ENCODE measurements around the gene THSD7B.

Gene THSD7B

DNA sequence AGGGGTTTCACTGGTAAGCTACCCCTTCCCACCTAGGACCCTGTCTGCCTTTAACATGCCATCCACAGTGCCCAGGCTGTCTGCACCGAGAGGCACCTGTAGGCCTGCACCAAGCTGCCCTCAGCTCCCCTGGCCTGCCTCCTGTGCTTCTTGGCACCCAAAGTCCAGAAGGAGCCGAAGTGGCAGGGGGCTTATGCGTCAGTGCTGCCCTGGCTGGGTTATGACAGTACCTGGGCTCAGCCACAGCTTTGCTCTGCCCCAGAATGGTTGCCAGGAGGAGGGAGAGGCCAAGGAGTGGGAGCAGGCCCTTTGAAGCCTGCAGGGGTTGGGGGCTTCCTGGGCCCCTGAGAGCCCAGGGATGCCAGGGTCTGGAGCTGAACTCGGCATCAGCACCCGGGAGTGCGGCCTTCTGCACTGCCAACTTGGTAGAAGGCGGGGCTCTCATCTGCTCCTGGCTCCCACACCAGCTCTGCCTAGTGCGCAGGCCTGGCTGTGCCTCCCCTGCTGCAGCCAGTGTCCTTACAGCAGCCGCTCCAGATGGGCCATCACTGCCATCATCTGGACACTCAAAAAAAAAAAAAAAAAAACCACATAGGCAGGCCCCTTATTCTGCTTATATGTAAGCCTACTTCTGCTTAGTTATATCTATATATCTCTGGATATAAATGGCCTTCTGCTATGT lies 155.4 kb downstream of the THSD7B start:
- TF ChIP-seq BACH2 (CRISPR knock-in tag; IDR thresholded peaks at IDR 0.05; ENCODE audit: borderline replicate concordance): no peak
- no peak for TF ChIP-seq ZNF70 (CRISPR knock-in tag; IDR thresholded peaks at IDR 0.05)
- no peak for TF ChIP-seq PPARA (CRISPR knock-in tag; IDR thresholded peaks at IDR 0.05; ENCODE audit: borderline replicate concordance)
- TF ChIP-seq CSDC2 (CRISPR knock-in tag; IDR thresholded peaks at IDR 0.05): no peak
- TF ChIP-seq ZFP30 (CRISPR knock-in tag; IDR thresholded peaks at IDR 0.05): no peak
- no peak for TF ChIP-seq ZFP3 (CRISPR knock-in tag; IDR thresholded peaks at IDR 0.05)
- TF ChIP-seq, protein P1, sequence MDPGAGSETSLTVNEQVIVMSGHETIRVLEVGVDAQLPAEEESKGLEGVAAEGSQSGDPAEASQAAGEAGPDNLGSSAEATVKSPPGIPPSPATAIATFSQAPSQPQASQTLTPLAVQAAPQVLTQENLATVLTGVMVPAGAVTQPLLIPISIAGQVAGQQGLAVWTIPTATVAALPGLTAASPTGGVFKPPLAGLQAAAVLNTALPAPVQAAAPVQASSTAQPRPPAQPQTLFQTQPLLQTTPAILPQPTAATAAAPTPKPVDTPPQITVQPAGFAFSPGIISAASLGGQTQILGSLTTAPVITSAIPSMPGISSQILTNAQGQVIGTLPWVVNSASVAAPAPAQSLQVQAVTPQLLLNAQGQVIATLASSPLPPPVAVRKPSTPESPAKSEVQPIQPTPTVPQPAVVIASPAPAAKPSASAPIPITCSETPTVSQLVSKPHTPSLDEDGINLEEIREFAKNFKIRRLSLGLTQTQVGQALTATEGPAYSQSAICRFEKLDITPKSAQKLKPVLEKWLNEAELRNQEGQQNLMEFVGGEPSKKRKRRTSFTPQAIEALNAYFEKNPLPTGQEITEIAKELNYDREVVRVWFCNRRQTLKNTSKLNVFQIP (CRISPR knock-in tag; IDR thresholded peaks at IDR 0.05; ENCODE audit: borderline replicate concordance, low read depth): no peak
- TF ChIP-seq RARB (CRISPR knock-in tag; IDR thresholded peaks at IDR 0.05): no peak
- no peak for TF ChIP-seq ESRRG (CRISPR knock-in tag; IDR thresholded peaks at IDR 0.05)
- TF ChIP-seq, protein P2, sequence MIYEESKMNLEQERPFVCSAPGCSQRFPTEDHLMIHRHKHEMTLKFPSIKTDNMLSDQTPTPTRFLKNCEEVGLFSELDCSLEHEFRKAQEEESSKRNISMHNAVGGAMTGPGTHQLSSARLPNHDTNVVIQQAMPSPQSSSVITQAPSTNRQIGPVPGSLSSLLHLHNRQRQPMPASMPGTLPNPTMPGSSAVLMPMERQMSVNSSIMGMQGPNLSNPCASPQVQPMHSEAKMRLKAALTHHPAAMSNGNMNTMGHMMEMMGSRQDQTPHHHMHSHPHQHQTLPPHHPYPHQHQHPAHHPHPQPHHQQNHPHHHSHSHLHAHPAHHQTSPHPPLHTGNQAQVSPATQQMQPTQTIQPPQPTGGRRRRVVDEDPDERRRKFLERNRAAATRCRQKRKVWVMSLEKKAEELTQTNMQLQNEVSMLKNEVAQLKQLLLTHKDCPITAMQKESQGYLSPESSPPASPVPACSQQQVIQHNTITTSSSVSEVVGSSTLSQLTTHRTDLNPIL (CRISPR knock-in tag; IDR thresholded peaks at IDR 0.05; ENCODE audit: low read depth): no peak
- TF ChIP-seq, protein P3, sequence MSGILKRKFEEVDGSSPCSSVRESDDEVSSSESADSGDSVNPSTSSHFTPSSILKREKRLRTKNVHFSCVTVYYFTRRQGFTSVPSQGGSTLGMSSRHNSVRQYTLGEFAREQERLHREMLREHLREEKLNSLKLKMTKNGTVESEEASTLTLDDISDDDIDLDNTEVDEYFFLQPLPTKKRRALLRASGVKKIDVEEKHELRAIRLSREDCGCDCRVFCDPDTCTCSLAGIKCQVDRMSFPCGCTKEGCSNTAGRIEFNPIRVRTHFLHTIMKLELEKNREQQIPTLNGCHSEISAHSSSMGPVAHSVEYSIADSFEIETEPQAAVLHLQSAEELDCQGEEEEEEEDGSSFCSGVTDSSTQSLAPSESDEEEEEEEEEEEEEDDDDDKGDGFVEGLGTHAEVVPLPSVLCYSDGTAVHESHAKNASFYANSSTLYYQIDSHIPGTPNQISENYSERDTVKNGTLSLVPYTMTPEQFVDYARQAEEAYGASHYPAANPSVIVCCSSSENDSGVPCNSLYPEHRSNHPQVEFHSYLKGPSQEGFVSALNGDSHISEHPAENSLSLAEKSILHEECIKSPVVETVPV (CRISPR knock-in tag; IDR thresholded peaks at IDR 0.05): no peak
- TF ChIP-seq ZNF565 (CRISPR knock-in tag; conservative IDR thresholded peaks at IDR 0.05; ENCODE audit: low read depth): no peak
- TF ChIP-seq TCF4 (CRISPR knock-in tag; IDR thresholded peaks at IDR 0.05; ENCODE audit: borderline replicate concordance): no peak
- no peak for TF ChIP-seq ARNTL (CRISPR knock-in tag; IDR thresholded peaks at IDR 0.05; ENCODE audit: borderline replicate concordance, low read depth)
- no peak for TF ChIP-seq SNAI2 (CRISPR knock-in tag; IDR thresholded peaks at IDR 0.05)
- TF ChIP-seq, protein P4, sequence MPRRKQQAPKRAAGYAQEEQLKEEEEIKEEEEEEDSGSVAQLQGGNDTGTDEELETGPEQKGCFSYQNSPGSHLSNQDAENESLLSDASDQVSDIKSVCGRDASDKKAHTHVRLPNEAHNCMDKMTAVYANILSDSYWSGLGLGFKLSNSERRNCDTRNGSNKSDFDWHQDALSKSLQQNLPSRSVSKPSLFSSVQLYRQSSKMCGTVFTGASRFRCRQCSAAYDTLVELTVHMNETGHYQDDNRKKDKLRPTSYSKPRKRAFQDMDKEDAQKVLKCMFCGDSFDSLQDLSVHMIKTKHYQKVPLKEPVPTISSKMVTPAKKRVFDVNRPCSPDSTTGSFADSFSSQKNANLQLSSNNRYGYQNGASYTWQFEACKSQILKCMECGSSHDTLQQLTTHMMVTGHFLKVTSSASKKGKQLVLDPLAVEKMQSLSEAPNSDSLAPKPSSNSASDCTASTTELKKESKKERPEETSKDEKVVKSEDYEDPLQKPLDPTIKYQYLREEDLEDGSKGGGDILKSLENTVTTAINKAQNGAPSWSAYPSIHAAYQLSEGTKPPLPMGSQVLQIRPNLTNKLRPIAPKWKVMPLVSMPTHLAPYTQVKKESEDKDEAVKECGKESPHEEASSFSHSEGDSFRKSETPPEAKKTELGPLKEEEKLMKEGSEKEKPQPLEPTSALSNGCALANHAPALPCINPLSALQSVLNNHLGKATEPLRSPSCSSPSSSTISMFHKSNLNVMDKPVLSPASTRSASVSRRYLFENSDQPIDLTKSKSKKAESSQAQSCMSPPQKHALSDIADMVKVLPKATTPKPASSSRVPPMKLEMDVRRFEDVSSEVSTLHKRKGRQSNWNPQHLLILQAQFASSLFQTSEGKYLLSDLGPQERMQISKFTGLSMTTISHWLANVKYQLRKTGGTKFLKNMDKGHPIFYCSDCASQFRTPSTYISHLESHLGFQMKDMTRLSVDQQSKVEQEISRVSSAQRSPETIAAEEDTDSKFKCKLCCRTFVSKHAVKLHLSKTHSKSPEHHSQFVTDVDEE (CRISPR knock-in tag; IDR thresholded peaks at IDR 0.05): no peak
- no peak for TF ChIP-seq ZC3H10 (CRISPR knock-in tag; IDR thresholded peaks at IDR 0.05)
- no peak for TF ChIP-seq OSR1 (CRISPR knock-in tag; IDR thresholded peaks at IDR 0.05)
- no peak for TF ChIP-seq ZNF8 (CRISPR knock-in tag; IDR thresholded peaks at IDR 0.05)
- no peak for TF ChIP-seq GLIS3 (CRISPR knock-in tag; IDR thresholded peaks at IDR 0.05)
- peak; percentile 61; the same call in 1 of the 3 replicates for ATAC-seq

DNA sequence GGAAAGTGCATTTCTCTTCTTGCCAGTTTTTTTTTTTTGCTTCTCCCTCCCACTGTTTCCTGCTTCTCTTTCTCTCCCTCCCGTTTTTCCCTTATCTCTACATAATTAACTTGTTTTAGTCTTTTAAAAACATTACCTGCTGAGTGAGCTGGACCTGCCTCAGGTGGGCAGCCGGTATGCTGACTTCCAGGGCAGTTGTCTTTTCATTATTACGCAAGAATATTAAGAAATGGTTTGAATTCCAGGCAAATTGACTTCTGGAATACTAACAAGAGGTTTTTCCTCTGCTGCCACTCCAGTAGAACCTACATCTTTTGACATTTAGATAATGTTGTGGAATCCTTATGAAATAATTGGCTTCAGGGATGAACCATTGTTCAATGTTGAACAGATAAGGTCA lies 161.8 kb downstream of the THSD7B start:
- no peak for ATAC-seq
- no peak for TF ChIP-seq ZC3H10 (CRISPR knock-in tag; IDR thresholded peaks at IDR 0.05)
- TF ChIP-seq, protein P4 (CRISPR knock-in tag; IDR thresholded peaks at IDR 0.05): no peak
- TF ChIP-seq ISL1 (CRISPR knock-in tag; IDR thresholded peaks at IDR 0.05): no peak
- TF ChIP-seq BACH2 (CRISPR knock-in tag; IDR thresholded peaks at IDR 0.05; ENCODE audit: borderline replicate concordance): no peak
- no peak for TF ChIP-seq PPARA (CRISPR knock-in tag; IDR thresholded peaks at IDR 0.05; ENCODE audit: borderline replicate concordance)
- TF ChIP-seq RARB (CRISPR knock-in tag; IDR thresholded peaks at IDR 0.05): no peak
- no peak for TF ChIP-seq GLIS3 (CRISPR knock-in tag; IDR thresholded peaks at IDR 0.05)
- no peak for TF ChIP-seq CSDC2 (CRISPR knock-in tag; IDR thresholded peaks at IDR 0.05)
- no peak for TF ChIP-seq ZNF70 (CRISPR knock-in tag; IDR thresholded peaks at IDR 0.05)
- TF ChIP-seq TCF4 (CRISPR knock-in tag; IDR thresholded peaks at IDR 0.05; ENCODE audit: borderline replicate concordance): no peak
- TF ChIP-seq ZFP3 (CRISPR knock-in tag; IDR thresholded peaks at IDR 0.05): no peak
- no peak for TF ChIP-seq OSR1 (CRISPR knock-in tag; IDR thresholded peaks at IDR 0.05)
- TF ChIP-seq, protein P2 (CRISPR knock-in tag; IDR thresholded peaks at IDR 0.05; ENCODE audit: low read depth): no peak
- no peak for TF ChIP-seq SNAI2 (CRISPR knock-in tag; IDR thresholded peaks at IDR 0.05)
- TF ChIP-seq, protein P1 (CRISPR knock-in tag; IDR thresholded peaks at IDR 0.05; ENCODE audit: borderline replicate concordance, low read depth): no peak
- TF ChIP-seq ARNTL (CRISPR knock-in tag; IDR thresholded peaks at IDR 0.05; ENCODE audit: borderline replicate concordance, low read depth): no peak
- TF ChIP-seq ESRRG (CRISPR knock-in tag; IDR thresholded peaks at IDR 0.05): no peak

All from SK-N-SH treated with all-trans-retinoic acid at 6 μM for 48 hours (cell line).